GM19468 (cell line): Measurements from ENCODE around the gene SLC8A3.

Experiments
- ATAC-seq: cut with Tn5 transposase; IDR thresholded peaks from one replicate; pipeline ENCODE4 v1.9.1; 2021; ENCODE audit warnings: mild to moderate bottlenecking, moderate library complexity, moderate number of reproducible peaks; ENCODE audit not compliant: unreplicated experiment; ENCODE audit errors: extremely low read depth

SLC8A3 gene

GRCh38 chr14:70032447-70032846 is 156.3 kb downstream of the SLC8A3 start:
- ATAC-seq: no peak

- ATAC-seq: no peak
Measured at GRCh38 chr14:70032016-70032415, 156.7 kb downstream of the SLC8A3 start.

- no peak for ATAC-seq
Measured at GRCh38 chr14:70029296-70030132, 159.2 kb downstream of the SLC8A3 start.

- ATAC-seq: no peak
Measured at GRCh38 chr14:70027785-70028428, 160.8 kb downstream of the SLC8A3 start.

GRCh38 chr14:70023871-70024270 is 164.9 kb downstream of the SLC8A3 start:
- ATAC-seq: no peak

- ATAC-seq: no peak
Measured at GRCh38 chr14:70022771-70023445, 165.8 kb downstream of the SLC8A3 start.

- ATAC-seq: no peak
Measured at GRCh38 chr14:70021548-70022220, 167.1 kb downstream of the SLC8A3 start.

- ATAC-seq: no peak
Measured at GRCh38 chr14:70020352-70021170, 168.2 kb downstream of the SLC8A3 start.

GRCh38 chr14:70019695-70020094 is 169.1 kb downstream of the SLC8A3 start:
- ATAC-seq: no peak

- ATAC-seq: no peak
Measured at GRCh38 chr14:70018713-70019211, 170.0 kb downstream of the SLC8A3 start.

GRCh38 chr14:70018230-70018629 is 170.5 kb downstream of the SLC8A3 start:
- ATAC-seq: no peak

- no peak for ATAC-seq
Measured at GRCh38 chr14:70014406-70015095, 174.2 kb downstream of the SLC8A3 start.

- no peak for ATAC-seq
Measured at GRCh38 chr14:70013271-70013873, 175.4 kb downstream of the SLC8A3 start.

GRCh38 chr14:70011708-70012107 is 177.0 kb downstream of the SLC8A3 start:
- ATAC-seq: no peak

- no peak for ATAC-seq
Measured at GRCh38 chr14:70011098-70011497, 177.7 kb downstream of the SLC8A3 start.

- ATAC-seq: no peak
Measured at GRCh38 chr14:70009961-70010360, 178.8 kb downstream of the SLC8A3 start.

- no peak for ATAC-seq
Measured at GRCh38 chr14:70008284-70009262, 180.2 kb downstream of the SLC8A3 start.
